GM11168 (cell line): Measurements from ENCODE around the gene SRPK2.
"Not testable (repeated sequence)": the region's sequence is repeated elsewhere in the genome, so short reads cannot be mapped to it uniquely, and the experiment has no call there.

Experiments
- in situ Hi-C: fragments of 300-500 bp; cut with MboI; formaldehyde crosslinking; loops from one replicate; pipeline ENCODE4 v1.12.0; 2022; ENCODE audit warnings: low sequenced_read_pairs; ENCODE audit not compliant: unreplicated experiment

The SRPK2 gene

GRCh38 chr7:105204520-105204919, 184.2 kb downstream of the SRPK2 start:
- in situ Hi-C loops = no loop called here

GRCh38 chr7:105202616-105203015, 186.1 kb downstream of the SRPK2 start:
- in situ Hi-C loops = no loop called here

GRCh38 chr7:105199386-105199785, 189.3 kb downstream of the SRPK2 start:
- in situ Hi-C loops = no loop called here

GRCh38 chr7:105198223-105198622, 190.5 kb downstream of the SRPK2 start:
- in situ Hi-C loops = no loop called here

- in situ Hi-C loops = no loop called here
These were observed 192.2 kb downstream of the SRPK2 start for GRCh38 chr7:105196473-105196872.

- in situ Hi-C loops = no loop called here
These were observed 192.8 kb downstream of the SRPK2 start for GRCh38 chr7:105195891-105196290.

GRCh38 chr7:105194959-105195358, 193.8 kb downstream of the SRPK2 start:
- in situ Hi-C loops = not testable (repeated sequence)

GRCh38 chr7:105191331-105191730, 197.4 kb downstream of the SRPK2 start:
- in situ Hi-C loops = no loop called here

GRCh38 chr7:105189859-105190492, 198.7 kb downstream of the SRPK2 start:
- in situ Hi-C loops = no loop called here

GRCh38 chr7:105188201-105188600, 200.5 kb downstream of the SRPK2 start:
- in situ Hi-C loops = no loop called here

GRCh38 chr7:105187302-105188169, 201.2 kb downstream of the SRPK2 start:
- in situ Hi-C loops = no loop called here

- in situ Hi-C loops = no loop called here
These were observed 203.3 kb downstream of the SRPK2 start for GRCh38 chr7:105185290-105186010.

GRCh38 chr7:105180002-105180401, 208.7 kb downstream of the SRPK2 start:
- in situ Hi-C loops = no loop called here

- in situ Hi-C loops = no loop called here
These were observed 209.7 kb downstream of the SRPK2 start for GRCh38 chr7:105178928-105179541.

GRCh38 chr7:105178177-105178576, 210.5 kb downstream of the SRPK2 start:
- in situ Hi-C loops = no loop called here

- in situ Hi-C loops = no loop called here
These were observed 211.7 kb downstream of the SRPK2 start for GRCh38 chr7:105177026-105177425.

- in situ Hi-C loops = no loop called here
These were observed 215.1 kb downstream of the SRPK2 start for GRCh38 chr7:105173586-105173985.

- in situ Hi-C loops = no loop called here
These were observed 224.0 kb downstream of the SRPK2 start for GRCh38 chr7:105164751-105165150.

GRCh38 chr7:105163718-105164117, 225.0 kb downstream of the SRPK2 start:
- in situ Hi-C loops = no loop called here

- in situ Hi-C loops = no loop called here
These were observed 227.4 kb downstream of the SRPK2 start for GRCh38 chr7:105161366-105161765.

GRCh38 chr7:105157278-105157677, 231.4 kb downstream of the SRPK2 start:
- in situ Hi-C loops = no loop called here
